GM12878 (cell line): ENCODE data around the gene MAPKAP1. TPM values are rescaled to one million over a fixed set of nuclear protein-coding genes. Genes with fewer than 3 reads are reported as not detected.

Experiments used
- BCL11A ChIP-seq: IDR thresholded peaks from 2 replicates; pipeline ENCODE4 v1.6.1; 2011; ENCODE audit warnings: low read depth, low read length
- DPF2 ChIP-seq: fragments of 450-650 bp; IDR thresholded peaks from 2 replicates; pipeline ENCODE4 v1.6.1; 2017; ENCODE audit warnings: mild to moderate bottlenecking
- E2F8 ChIP-seq: fragments of 450-650 bp; IDR thresholded peaks from 2 replicates; pipeline ENCODE4 v1.6.1; 2018; ENCODE audit warnings: mild to moderate bottlenecking, low read depth, moderate library complexity; ENCODE audit not compliant: partially characterized antibody
- FOXM1 ChIP-seq: IDR thresholded peaks from 2 replicates; pipeline ENCODE4 v1.6.1; 2012; ENCODE audit warnings: low read depth, mild to moderate bottlenecking, inconsistent platforms, low read length, moderate library complexity
- MLLT1 ChIP-seq: fragments of 450-650 bp; IDR thresholded peaks from 2 replicates; pipeline ENCODE4 v1.6.1; 2016; ENCODE audit warnings: mild to moderate bottlenecking
- MXI1 ChIP-seq: fragments of 150-350 bp; IDR thresholded peaks from 2 replicates; pipeline ENCODE4 v1.6.1; 2011; ENCODE audit warnings: low read depth, mild to moderate bottlenecking, inconsistent platforms, low read length, improper control_type of control experiment
- PAX8 ChIP-seq: fragments of 450-650 bp; IDR thresholded peaks from 2 replicates; pipeline ENCODE4 v1.6.1; 2017; ENCODE audit warnings: mild to moderate bottlenecking, moderate library complexity
- PML ChIP-seq: IDR thresholded peaks from 2 replicates; pipeline ENCODE4 v1.6.1; 2012; ENCODE audit warnings: low read length, inconsistent platforms
- POLR2AphosphoS5 ChIP-seq: IDR thresholded peaks from 2 replicates; pipeline ENCODE4 v1.6.1; 2011; ENCODE audit warnings: mild to moderate bottlenecking, low read length, inconsistent platforms
- RBBP5 ChIP-seq: fragments of 200-600 bp; sonication (generic); conservative IDR thresholded peaks from 2 replicates; pipeline ENCODE4 v1.6.1; 2016
- RFX5 ChIP-seq: IDR thresholded peaks from 2 replicates; pipeline ENCODE4 v1.6.1; 2011; ENCODE audit warnings: low read depth, low read length, improper control_type of control experiment
- SIN3A ChIP-seq: IDR thresholded peaks from 2 replicates; pipeline ENCODE4 v1.6.1; 2012; ENCODE audit warnings: low read depth, low read length, improper control_type of control experiment
- SIX5 ChIP-seq: IDR thresholded peaks from 2 replicates; pipeline ENCODE4 v1.6.1; 2011; ENCODE audit warnings: mild to moderate bottlenecking, low read depth, low read length, moderate library complexity; ENCODE audit not compliant: severe bottlenecking
- SREBF2 ChIP-seq: IDR thresholded peaks from 2 replicates; pipeline ENCODE4 v1.6.1; 2012; ENCODE audit warnings: mild to moderate bottlenecking, low read length
- TCF3 ChIP-seq: IDR thresholded peaks from 2 replicates; pipeline ENCODE4 v1.6.1; 2012; ENCODE audit warnings: low read depth, mild to moderate bottlenecking, low read length, borderline replicate concordance; ENCODE audit not compliant: insufficient read depth
- ZBTB4 ChIP-seq: fragments of 450-650 bp; formaldehyde crosslinking; IDR thresholded peaks from 2 replicates; pipeline ENCODE4 v1.4.0; 2022; ENCODE audit warnings: mild to moderate bottlenecking, moderate library complexity
- ZNF622 ChIP-seq: fragments of 450-650 bp; IDR thresholded peaks from 2 replicates; pipeline ENCODE4 v1.6.1; 2017; ENCODE audit warnings: mild to moderate bottlenecking, inconsistent platforms
- polyA plus RNA-seq, 11 experiments: library from polyadenylated mRNA; depleted of rRNA in 4 of 11; unstranded in 6 of 11; stranded (reverse) in 5 of 11; fragments of >200 nt; fragmentation: Nextera tagmentation in 4 of 11; fragmentation: Illumina TruSeq in 1 of 11; extraction: Ambion mirVana in 4 of 11; extraction: Trizol in 1 of 11; gene quantifications; 1 replicate in 1 of 11; 2 replicates in 10 of 11; pipeline versions ENCODE4 v1.2.1 to v1.2.3, GENCODE V29; 2011 to 2016; ENCODE audit warnings: inconsistent platforms in 2 of 11, missing spikeins in 2 of 11, low read depth in 1 of 11
- total RNA-seq, 4 experiments: library from RNA; depleted of rRNA in 3 of 4; stranded (reverse); fragments of >200 nt in 3 of 4; fragmentation: Illumina TruSeq in 1 of 4; extraction: Trizol in 1 of 4; gene quantifications; 2 replicates each; pipeline versions ENCODE4 v1.2.1 to v1.2.3, GENCODE V29; 2013 to 2021
- TF ChIP-seq, protein P1 (sequence below): IDR thresholded peaks from 2 replicates; pipeline ENCODE4 v1.6.1; 2012; ENCODE audit warnings: low read depth, low read length, improper control_type of control experiment
- TF ChIP-seq, protein P2 (sequence below): fragments of 450-650 bp; IDR thresholded peaks from 2 replicates; pipeline ENCODE4 v1.6.1; 2017; ENCODE audit warnings: borderline replicate concordance

Gene MAPKAP1
- total and polyA plus RNA-seq, 10 of the 15 experiments (the other 5 are each of a cell fraction or from before 2014, with no cell fraction given), result 5.1 to 188 (median 105) TPM

DNA sequence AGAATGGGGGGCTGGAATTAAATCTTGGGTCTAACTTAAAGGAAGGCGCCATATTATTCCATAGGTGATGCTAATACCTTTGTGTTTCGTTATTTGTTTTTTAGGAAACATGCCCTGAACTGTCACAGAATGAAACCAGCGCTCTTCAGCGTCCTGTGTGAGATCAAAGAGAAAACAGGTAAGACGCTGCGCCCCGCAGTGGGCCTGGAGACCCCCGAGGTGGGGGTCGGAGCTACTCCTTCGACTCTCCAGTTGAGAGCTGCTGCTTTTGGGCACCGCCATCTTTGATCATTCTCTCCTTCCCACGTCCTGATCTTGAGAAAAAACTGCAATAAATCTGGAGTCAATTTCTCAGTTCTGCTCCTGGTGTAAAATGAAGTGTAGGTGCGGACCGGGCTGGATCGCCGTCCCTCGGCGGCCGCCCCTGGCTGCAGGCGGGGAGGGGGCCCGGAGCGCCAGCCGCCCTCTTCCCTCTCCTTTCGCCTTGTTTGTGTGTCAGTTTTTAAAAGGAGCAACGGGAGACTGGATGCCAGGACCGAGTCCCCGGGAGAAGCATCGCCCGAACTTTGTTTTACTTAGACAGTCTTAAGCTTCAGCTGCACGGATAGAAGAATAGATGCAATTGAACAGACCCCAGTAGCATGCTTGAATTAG, 41.6 kb upstream of the MAPKAP1 start (continued):
- TF ChIP-seq E2F8 (no peak), SIX5 (no peak), BCL11A (no peak), ZBTB4 (CRISPR knock-in tag) (no peak), POLR2AphosphoS5 (no peak), SIN3A (peak; percentile 86; the same call in 1 of the 2 replicates), FOXM1 (no peak), MLLT1 (peak; percentile 55), ZNF622 (no peak), RBBP5 (no peak), RFX5 (no peak), DPF2 (no peak), PML (no peak), MXI1 (peak; percentile 95; the same call in 1 of the 2 replicates), PAX8 (no peak), SREBF2 (no peak), TCF3 (no peak)
- TF ChIP-seq, protein P1, sequence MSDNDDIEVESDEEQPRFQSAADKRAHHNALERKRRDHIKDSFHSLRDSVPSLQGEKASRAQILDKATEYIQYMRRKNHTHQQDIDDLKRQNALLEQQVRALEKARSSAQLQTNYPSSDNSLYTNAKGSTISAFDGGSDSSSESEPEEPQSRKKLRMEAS, result no peak
- TF ChIP-seq, protein P2, sequence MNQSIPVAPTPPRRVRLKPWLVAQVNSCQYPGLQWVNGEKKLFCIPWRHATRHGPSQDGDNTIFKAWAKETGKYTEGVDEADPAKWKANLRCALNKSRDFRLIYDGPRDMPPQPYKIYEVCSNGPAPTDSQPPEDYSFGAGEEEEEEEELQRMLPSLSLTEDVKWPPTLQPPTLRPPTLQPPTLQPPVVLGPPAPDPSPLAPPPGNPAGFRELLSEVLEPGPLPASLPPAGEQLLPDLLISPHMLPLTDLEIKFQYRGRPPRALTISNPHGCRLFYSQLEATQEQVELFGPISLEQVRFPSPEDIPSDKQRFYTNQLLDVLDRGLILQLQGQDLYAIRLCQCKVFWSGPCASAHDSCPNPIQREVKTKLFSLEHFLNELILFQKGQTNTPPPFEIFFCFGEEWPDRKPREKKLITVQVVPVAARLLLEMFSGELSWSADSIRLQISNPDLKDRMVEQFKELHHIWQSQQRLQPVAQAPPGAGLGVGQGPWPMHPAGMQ, result no peak
